Esophagus muscularis mucosa (tissue), 4 donors: ENCODE measurements around the gene OAF. TPM values are rescaled to one million over a fixed set of nuclear protein-coding genes. Genes with fewer than 3 reads are reported as not detected.

Experiments used
- DNase-seq: peaks from one replicate; pipeline ENCODE4 v3.0.0-alpha.2; 2017; ENCODE audit errors: extremely low spot score
- H3K27ac ChIP-seq, 4 donors: fragments of 200-600 bp; sonication (generic); replicated peaks in 1 of 4; 1 replicate in 3 of 4; 2 replicates in 1 of 4; pipeline ENCODE4 v1.5.1; 2016 to 2019; ENCODE audit warnings: mild to moderate bottlenecking in 1 of 4
- H3K27me3 ChIP-seq, 4 donors: fragments of 200-600 bp; sonication (generic); one replicate each; pipeline versions ENCODE4 v1.5.1 to v1.6.0; 2016 to 2019
- H3K36me3 ChIP-seq, 4 donors: fragments of 200-600 bp; sonication (generic); one replicate each; pipeline ENCODE4 v1.5.1; 2016 to 2019
- H3K4me1 ChIP-seq, 4 donors: fragments of 200-600 bp; sonication (generic); one replicate each; pipeline ENCODE4 v1.5.1; 2016 to 2019
- H3K4me3 ChIP-seq, 4 donors: fragments of 200-600 bp; sonication (generic); 1 replicate in 2 of 4; 2 replicates in 2 of 4; pipeline ENCODE4 v1.5.1; 2016 to 2019; ENCODE audit warnings: mild to moderate bottlenecking in 4 of 4, moderate library complexity in 1 of 4
- H3K9me3 ChIP-seq, 4 donors: fragments of 200-600 bp; sonication (generic); 1 replicate in 3 of 4; 2 replicates in 1 of 4; pipeline ENCODE4 v1.5.1; 2016 to 2019
- EP300 ChIP-seq: sonication (generic); formaldehyde crosslinking; IDR thresholded peaks from one replicate; pipeline ENCODE4 v1.6.1; 2017; ENCODE audit warnings: antibody characterized with exemption
- POLR2A ChIP-seq: fragments of 450-650 bp; IDR thresholded peaks from one replicate; pipeline ENCODE4 v1.6.1; 2017; ENCODE audit warnings: antibody characterized with exemption, moderate library complexity, mild to moderate bottlenecking, low read depth
- POLR2AphosphoS5 ChIP-seq, 2 donors: sonication (generic); formaldehyde crosslinking; IDR thresholded peaks; one replicate each; pipeline ENCODE4 v1.6.1; 2017; ENCODE audit warnings: antibody characterized with exemption in 2 of 2
- WGBS: methylation state at CpG from one replicate; pipeline ENCODE4 v1.1.5; 2018; 5-methylcytosine and 5-hydroxymethylcytosine counted together
- intact Hi-C: fragments of 100-400 bp; cut with DNase I; formaldehyde crosslinking; loops from one replicate; pipeline ENCODE4 v1.15.1; 2023
- total RNA-seq, 4 donors: library from RNA; depleted of rRNA; stranded (reverse); fragments of >200 nt; gene quantifications; one replicate each; pipeline versions ENCODE4 v1.1.0 to v1.2.1, GENCODE V29; 2016
- TF ChIP-seq, protein P1 (sequence below), 3 experiments: fragments of 200-600 bp in 2 of 3; fragments of 450-650 bp in 1 of 3; sonication (generic) in 2 of 3; IDR thresholded peaks; one replicate each; pipeline ENCODE4 v1.5.1; 2017 to 2019; ENCODE audit warnings: antibody characterized with exemption in 3 of 3, mild to moderate bottlenecking in 2 of 3, moderate library complexity in 1 of 3

OAF gene
- total RNA-seq, 4 donors from 2014 or later: 30.7 to 66.1 (median 58.1) TPM

- peaks cover 31 to 73% (median 54%) of the 10 kb centered on the region in 4 donors for H3K4me1 ChIP-seq
- H3K36me3 ChIP-seq: peaks cover 0 to 34% (median 13%) of the 10 kb centered on the region in 4 donors
- H3K27me3 ChIP-seq: no peaks in the 10 kb centered on the region
- no peaks in the 10 kb centered on the region for H3K9me3 ChIP-seq
- intact Hi-C loops: no loop called here
- H3K27ac ChIP-seq: peak overlapping the region; percentile 58 to 78 (median 62)
- H3K4me3 ChIP-seq: no peak overlapping the region
- 47% methylated on average over 11 of the region's 22 CpGs for WGBS
- TF ChIP-seq POLR2AphosphoS5 (IDR thresholded peaks at IDR 0.05) (peak in 1 of 2 donors; percentile 19), EP300 (no peak)
- TF ChIP-seq, protein P1, sequence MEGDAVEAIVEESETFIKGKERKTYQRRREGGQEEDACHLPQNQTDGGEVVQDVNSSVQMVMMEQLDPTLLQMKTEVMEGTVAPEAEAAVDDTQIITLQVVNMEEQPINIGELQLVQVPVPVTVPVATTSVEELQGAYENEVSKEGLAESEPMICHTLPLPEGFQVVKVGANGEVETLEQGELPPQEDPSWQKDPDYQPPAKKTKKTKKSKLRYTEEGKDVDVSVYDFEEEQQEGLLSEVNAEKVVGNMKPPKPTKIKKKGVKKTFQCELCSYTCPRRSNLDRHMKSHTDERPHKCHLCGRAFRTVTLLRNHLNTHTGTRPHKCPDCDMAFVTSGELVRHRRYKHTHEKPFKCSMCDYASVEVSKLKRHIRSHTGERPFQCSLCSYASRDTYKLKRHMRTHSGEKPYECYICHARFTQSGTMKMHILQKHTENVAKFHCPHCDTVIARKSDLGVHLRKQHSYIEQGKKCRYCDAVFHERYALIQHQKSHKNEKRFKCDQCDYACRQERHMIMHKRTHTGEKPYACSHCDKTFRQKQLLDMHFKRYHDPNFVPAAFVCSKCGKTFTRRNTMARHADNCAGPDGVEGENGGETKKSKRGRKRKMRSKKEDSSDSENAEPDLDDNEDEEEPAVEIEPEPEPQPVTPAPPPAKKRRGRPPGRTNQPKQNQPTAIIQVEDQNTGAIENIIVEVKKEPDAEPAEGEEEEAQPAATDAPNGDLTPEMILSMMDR (IDR thresholded peaks at IDR 0.05): no peak
- no peak for DNase-seq
These were observed 14.4 kb downstream of the OAF start for GRCh38 chr11:120224972-120225909.

GRCh38 chr11:120226242-120226641 lies 15.4 kb downstream of the OAF start:
- intact Hi-C loops: no loop called here
- WGBS: 20% methylated on average over 1 of the region's 5 CpGs
- Histone ChIP-seq H3K27me3 (no peaks in the 10 kb centered on the region), H3K27ac (peak overlapping the region; percentile 58 to 78 (median 62)), H3K36me3 (peaks cover 0 to 30% (median 13%) of the 10 kb centered on the region in 4 donors), H3K4me3 (no peak overlapping the region), H3K9me3 (no peaks in the 10 kb centered on the region), H3K4me1 (peaks cover 28 to 63% (median 44%) of the 10 kb centered on the region in 4 donors)
- no peak for DNase-seq
- TF ChIP-seq, protein P1 (IDR thresholded peaks at IDR 0.05): no peak
- TF ChIP-seq EP300 (no peak), POLR2AphosphoS5 (IDR thresholded peaks at IDR 0.05) (no peak), POLR2A (no peak)

- intact Hi-C loops: no loop called here
- no peak for TF ChIP-seq POLR2AphosphoS5 (IDR thresholded peaks at IDR 0.05)
- TF ChIP-seq, protein P1 (IDR thresholded peaks at IDR 0.05): no peak
- TF ChIP-seq POLR2A: no peak
- no peak for TF ChIP-seq EP300
- WGBS: 85% methylated on average over 3 of the region's 13 CpGs
- peak overlapping the region in 3 of 4 donors; percentile 58 to 78 (median 64) for H3K27ac ChIP-seq
- H3K4me1 ChIP-seq: peaks cover 23 to 58% (median 39%) of the 10 kb centered on the region in 4 donors
- no peak overlapping the region for H3K4me3 ChIP-seq
- peaks cover 0 to 1% (median 0%) of the 10 kb centered on the region in 4 donors for H3K27me3 ChIP-seq
- H3K9me3 ChIP-seq: no peaks in the 10 kb centered on the region
- peaks cover 0 to 30% (median 13%) of the 10 kb centered on the region in 4 donors for H3K36me3 ChIP-seq
- DNase-seq: no peak
These were observed 15.9 kb downstream of the OAF start for GRCh38 chr11:120226714-120227113.

DNA sequence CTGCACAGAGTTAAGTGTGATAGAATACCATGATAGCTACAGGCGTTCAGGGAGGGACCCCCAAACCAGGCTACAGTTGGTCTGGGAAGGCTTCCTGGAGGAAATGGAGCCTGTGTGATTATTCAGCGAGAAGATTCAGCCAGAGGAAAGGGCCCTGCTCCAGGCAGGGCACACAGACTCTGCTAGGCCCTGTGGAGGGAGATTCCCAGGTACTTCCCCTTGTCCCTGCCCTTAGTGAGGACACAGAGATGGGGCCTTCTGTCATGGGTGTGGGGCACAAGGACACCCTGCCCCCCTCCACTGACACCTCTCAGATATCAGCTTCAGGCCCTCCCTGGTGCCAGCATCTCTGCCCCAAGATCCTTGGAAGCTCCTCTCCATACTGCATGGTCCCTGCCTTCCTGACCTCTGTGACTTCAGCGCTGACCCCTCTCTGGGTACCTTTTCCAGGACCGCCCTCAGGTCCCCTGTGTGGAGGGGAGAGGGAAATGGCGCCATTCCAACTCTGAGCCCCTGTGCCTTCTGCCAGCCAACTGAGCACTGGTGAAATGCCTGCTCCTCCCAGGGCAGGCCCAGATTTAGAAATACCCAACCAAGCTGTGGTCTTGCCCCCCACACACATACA lies 16.5 kb downstream of the OAF start:
- no peak overlapping the region for H3K4me3 ChIP-seq
- peaks cover 0 to 8% (median 0%) of the 10 kb centered on the region in 4 donors for H3K27me3 ChIP-seq
- DNase-seq: no peak
- no peaks in the 10 kb centered on the region for H3K9me3 ChIP-seq
- H3K4me1 ChIP-seq: peaks cover 19 to 52% (median 35%) of the 10 kb centered on the region in 4 donors
- H3K36me3 ChIP-seq: peaks cover 0 to 30% (median 13%) of the 10 kb centered on the region in 4 donors
- TF ChIP-seq POLR2A (no peak), POLR2AphosphoS5 (IDR thresholded peaks at IDR 0.05) (no peak), EP300 (no peak)
- peak overlapping the region in 2 of 4 donors; percentile 58 to 78 for H3K27ac ChIP-seq
- WGBS: 85% methylated on average over 4 of the region's 5 CpGs
- intact Hi-C loops: no loop called here
